ENCODE measurements around the gene TENT4B.
"Not testable (repeated sequence)": the region's sequence is repeated elsewhere in the genome, so short reads cannot be mapped to it uniquely, and the experiment has no call there.

TENT4B gene

DNA sequence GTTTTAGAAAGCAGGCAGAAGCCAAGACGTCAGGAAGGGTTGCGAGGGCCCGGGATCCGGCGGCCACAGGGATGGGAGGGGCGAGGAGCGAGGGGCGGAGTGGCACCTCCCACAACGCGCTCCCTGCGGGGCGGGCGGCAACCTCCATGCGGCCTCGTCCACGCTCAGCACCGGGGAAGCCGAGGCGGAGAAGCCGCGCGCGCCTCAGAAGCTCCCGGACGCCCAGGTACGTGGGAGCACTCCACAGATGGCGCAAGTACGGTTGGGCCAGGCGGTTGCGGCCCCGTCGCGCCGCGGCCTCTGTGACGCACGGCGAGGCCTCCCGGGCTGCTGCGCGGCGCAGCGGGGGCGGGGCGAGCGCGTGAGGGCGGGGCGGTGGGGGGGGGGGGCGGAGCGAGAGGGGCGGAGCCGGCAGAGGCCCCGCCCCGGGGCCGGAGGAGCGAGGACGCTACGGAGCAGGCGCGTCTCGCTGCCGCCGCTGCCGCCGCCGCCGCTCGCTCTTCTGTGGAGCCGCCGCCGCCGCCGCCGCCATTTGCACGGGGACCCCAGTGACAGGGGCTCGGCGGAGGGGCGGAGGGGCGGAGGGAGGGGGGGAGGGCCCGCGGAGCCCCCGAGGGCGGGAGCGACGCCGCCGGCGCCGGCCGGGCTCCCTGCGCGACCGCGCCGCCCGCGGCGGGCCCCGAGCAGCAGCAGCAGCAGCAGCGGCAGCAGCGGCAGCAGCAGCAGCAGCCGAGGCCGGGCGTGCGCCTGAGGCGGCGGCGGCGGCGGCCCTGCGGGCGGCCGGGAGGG, at the start of gene TENT4B:
TENT4B (plus strand) TSS at position 500 of the 789 bp plus-strand sequence. CDS start 316 bp downstream, outside the sequence.
- Mint-ChIP-seq H3K27me3 (ENCODE audit: low read depth) (no peaks in the 10 kb centered on the region), H3K36me3 (ENCODE audit: low read depth) (peaks cover 10% of the 10 kb centered on the region), H3K4me3 (peak within 1 kb of the TSS; percentile 93), H3K9me3 (no peaks in the 10 kb centered on the region), H3K27ac (peak within 1 kb of the TSS; percentile 98), H3K4me1 (ENCODE audit: low read depth) (peaks cover 30% of the 10 kb centered on the region)

DNA sequence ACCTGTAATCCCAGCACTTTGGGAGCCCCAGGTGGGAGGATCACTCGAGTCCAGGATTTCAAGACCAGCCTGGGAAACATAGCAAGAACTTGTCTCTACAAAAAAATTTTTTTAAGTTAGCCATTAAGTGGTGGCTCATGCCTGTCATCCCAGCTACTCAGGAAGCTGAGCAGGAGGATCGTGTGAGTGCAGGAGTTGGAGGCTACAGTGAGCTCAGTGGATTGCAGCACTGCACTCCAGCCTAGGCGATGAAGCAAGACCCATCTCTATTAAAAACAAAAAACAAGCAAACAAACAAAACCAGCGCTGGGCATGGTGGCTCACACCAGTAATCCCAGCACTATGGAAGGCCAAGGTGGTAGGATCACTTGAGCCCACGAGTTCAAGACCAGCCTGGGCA, 49.3 kb upstream of the TENT4B start:
- H3K27ac Mint-ChIP-seq = no peak overlapping the region
- H3K4me3 Mint-ChIP-seq = no peak overlapping the region
- peaks cover 37% of the 10 kb centered on the region for H3K36me3 Mint-ChIP-seq (ENCODE audit: low read depth)
- H3K27me3 Mint-ChIP-seq (ENCODE audit: low read depth) = no peaks in the 10 kb centered on the region
- H3K9me3 Mint-ChIP-seq = no peaks in the 10 kb centered on the region
- H3K4me1 Mint-ChIP-seq (ENCODE audit: low read depth) = peaks cover 15% of the 10 kb centered on the region

DNA sequence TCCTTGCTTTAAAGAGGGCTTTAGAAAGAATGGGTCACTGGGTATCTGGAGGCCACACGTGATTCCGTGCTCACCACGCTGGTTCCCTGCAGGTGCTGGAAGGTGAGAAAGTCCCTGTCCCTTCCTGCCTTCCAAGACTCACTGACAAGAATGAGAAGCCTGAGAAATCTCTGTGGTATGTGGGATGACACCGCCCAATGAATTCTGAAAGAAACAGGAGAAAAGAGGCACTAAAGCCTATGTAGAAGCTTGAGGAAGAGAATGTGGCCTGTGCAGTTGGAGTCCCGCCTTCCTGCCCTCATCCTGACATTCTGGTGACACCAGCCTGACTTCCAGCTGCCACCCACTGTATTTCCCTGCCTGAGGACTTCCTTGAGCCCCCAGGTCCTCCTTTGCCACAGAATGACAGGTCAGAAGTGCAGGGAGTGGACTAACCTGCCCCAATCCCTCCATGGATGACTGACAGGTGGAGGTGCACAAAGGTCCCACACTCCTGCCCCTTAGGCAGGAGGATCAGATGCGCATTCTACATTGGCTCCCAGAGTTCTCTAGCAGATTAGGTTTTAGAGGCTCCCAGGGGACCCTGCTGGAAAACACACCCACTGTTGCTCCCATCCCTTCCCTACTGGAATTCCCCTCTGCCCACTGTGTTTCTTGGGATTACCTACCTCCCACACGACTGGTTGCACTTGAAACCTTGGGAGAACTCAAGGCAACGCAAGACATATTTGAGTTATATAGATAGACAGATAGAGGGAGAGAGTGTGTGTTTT, 38.6 kb upstream of the TENT4B start:
- H3K9me3 Mint-ChIP-seq = no peaks in the 10 kb centered on the region
- H3K27me3 Mint-ChIP-seq (ENCODE audit: low read depth) = no peaks in the 10 kb centered on the region
- no peaks in the 10 kb centered on the region for H3K36me3 Mint-ChIP-seq (ENCODE audit: low read depth)
- no peak overlapping the region for H3K4me3 Mint-ChIP-seq
- H3K4me1 Mint-ChIP-seq (ENCODE audit: low read depth) = peaks cover 7% of the 10 kb centered on the region
- H3K27ac Mint-ChIP-seq = no peak overlapping the region

DNA sequence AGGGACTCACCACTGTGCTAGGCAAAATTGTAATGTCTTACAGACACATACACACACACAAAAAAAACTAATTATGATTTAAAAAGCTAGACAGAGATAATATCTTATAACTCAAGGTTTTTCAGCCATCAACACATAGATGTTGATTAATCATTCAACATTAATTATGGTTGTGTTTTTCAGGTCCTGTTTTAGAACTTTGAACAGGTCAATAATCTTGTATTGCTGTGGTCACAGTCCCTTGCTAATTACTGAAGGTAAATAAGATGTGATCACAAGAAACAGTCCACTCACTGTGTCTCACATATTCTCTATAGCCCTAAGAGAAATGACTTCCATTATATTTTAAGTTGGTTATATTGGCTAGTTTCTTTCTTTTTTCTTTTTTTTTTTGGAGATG, 32.4 kb upstream of the TENT4B start:
- H3K4me1 Mint-ChIP-seq (ENCODE audit: low read depth) = peaks cover 52% of the 10 kb centered on the region
- peaks cover 4% of the 10 kb centered on the region for H3K36me3 Mint-ChIP-seq (ENCODE audit: low read depth)
- no peaks in the 10 kb centered on the region for H3K27me3 Mint-ChIP-seq (ENCODE audit: low read depth)
- peaks cover 4% of the 10 kb centered on the region for H3K9me3 Mint-ChIP-seq
- H3K4me3 Mint-ChIP-seq = no peak overlapping the region
- H3K27ac Mint-ChIP-seq = peak overlapping the region; percentile 83

DNA sequence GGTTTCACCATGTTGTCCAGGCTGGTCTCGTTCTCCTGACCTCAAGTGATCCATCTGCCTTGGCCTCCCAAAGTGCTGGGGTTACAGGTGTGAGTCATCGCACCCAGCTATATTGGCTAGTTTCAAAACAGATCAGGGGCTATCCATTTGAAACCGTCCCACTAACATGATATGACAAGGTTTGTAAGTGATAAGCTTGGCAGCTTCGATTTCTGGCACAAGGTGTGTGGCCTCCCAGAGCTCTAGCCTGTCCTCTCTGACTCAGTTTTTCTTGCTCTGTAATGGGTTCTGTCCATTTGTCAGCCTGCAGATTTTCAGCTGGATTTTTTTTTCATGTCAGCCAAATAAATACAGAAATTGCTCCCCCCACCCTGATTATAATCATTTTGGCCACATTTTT, 31.8 kb upstream of the TENT4B start:
- Mint-ChIP-seq H3K27ac (peak overlapping the region; percentile 83), H3K36me3 (ENCODE audit: low read depth) (peaks cover 4% of the 10 kb centered on the region), H3K27me3 (ENCODE audit: low read depth) (no peaks in the 10 kb centered on the region), H3K4me3 (peak overlapping the region; percentile 56), H3K9me3 (peaks cover 4% of the 10 kb centered on the region), H3K4me1 (ENCODE audit: low read depth) (peaks cover 55% of the 10 kb centered on the region)

DNA sequence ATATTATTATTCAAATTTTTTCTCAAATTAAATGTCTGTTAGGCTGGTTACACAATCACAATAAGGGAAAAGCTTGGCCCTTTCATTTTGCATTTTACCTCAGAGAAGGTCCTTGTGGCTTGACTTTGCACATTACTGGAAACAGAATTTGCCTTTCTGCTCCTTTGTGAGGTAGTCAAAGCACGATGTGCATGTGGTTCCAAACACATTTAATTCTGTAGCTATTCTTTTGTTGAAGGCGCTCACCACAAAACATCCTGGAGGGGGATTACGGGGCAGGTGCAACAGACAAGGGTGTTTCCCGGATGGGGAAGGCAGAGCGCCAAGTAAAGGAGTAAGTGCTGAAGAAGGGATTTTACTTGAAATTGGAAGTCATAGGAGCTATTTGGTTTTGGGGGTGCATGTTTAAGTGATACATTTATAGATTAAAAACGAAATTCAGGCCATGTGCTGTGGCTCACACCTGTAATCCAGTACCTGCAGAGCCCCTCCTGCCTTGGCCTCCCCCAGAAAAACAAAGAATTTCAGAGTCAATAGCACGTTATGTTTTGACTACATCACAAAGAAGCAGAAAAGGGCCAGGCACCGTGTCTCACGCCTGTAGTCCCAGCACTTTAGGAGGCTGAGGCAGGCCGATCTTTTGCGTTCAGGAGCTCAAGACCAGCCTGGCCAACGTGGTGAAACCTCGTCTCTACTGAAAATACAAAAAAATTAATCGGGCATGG, 31.2 kb upstream of the TENT4B start:
- peak overlapping the region; percentile 56 for H3K4me3 Mint-ChIP-seq
- H3K9me3 Mint-ChIP-seq = peaks cover 4% of the 10 kb centered on the region
- peak overlapping the region; percentile 83 for H3K27ac Mint-ChIP-seq
- H3K36me3 Mint-ChIP-seq (ENCODE audit: low read depth) = peaks cover 4% of the 10 kb centered on the region
- H3K27me3 Mint-ChIP-seq (ENCODE audit: low read depth) = no peaks in the 10 kb centered on the region
- H3K4me1 Mint-ChIP-seq (ENCODE audit: low read depth) = peaks cover 52% of the 10 kb centered on the region

DNA sequence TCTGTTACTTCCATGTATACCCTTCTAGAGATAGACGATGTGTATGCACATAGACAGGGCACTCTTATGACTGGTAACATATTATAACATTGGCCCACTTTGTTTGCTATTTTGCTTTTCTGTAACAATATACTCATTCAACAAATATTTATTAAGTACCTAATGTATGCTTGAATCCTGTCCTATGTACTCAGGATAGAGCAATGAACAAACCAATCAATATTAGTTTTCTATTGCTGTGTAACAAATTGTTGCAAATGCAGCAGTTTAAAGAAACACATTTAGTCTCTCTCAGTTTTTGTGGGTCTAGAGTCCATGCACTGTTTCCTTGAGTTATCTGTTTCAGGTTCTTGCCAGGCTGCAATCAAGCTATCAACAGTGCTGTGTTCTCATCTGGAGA, 29.7 kb upstream of the TENT4B start:
- peaks cover 4% of the 10 kb centered on the region for H3K9me3 Mint-ChIP-seq
- H3K27ac Mint-ChIP-seq = no peak overlapping the region

DNA sequence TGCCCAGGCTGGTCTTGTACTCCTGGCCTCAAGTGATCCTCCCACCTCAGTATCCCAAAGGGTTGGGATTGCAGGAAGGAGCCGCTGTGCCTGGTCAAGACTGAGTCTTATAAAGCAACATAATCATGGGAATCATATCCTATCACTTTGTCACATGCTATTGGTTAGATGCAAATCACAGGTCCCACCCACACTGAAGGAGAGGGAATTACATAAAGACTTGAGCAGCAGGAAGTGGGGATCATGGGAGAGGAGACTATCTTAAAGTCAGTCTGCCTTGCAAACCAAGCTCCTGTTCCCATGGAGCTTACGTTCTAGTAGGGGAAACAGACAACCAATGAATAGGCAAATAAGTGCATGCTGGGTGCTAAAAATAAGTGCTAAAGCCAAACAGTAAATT, 28.3 kb upstream of the TENT4B start:
- H3K4me3 Mint-ChIP-seq = no peak overlapping the region
- peaks cover 46% of the 10 kb centered on the region for H3K4me1 Mint-ChIP-seq (ENCODE audit: low read depth)
- peaks cover 4% of the 10 kb centered on the region for H3K9me3 Mint-ChIP-seq
- no peak overlapping the region for H3K27ac Mint-ChIP-seq
- H3K27me3 Mint-ChIP-seq (ENCODE audit: low read depth) = no peaks in the 10 kb centered on the region
- H3K36me3 Mint-ChIP-seq (ENCODE audit: low read depth) = peaks cover 4% of the 10 kb centered on the region

More for the DNA sequence above, 29.7 kb upstream of the TENT4B start:
- H3K27me3 Mint-ChIP-seq (ENCODE audit: low read depth) = no peaks in the 10 kb centered on the region
- peaks cover 52% of the 10 kb centered on the region for H3K4me1 Mint-ChIP-seq (ENCODE audit: low read depth)
- H3K36me3 Mint-ChIP-seq (ENCODE audit: low read depth) = peaks cover 4% of the 10 kb centered on the region
- H3K4me3 Mint-ChIP-seq = no peak overlapping the region

DNA sequence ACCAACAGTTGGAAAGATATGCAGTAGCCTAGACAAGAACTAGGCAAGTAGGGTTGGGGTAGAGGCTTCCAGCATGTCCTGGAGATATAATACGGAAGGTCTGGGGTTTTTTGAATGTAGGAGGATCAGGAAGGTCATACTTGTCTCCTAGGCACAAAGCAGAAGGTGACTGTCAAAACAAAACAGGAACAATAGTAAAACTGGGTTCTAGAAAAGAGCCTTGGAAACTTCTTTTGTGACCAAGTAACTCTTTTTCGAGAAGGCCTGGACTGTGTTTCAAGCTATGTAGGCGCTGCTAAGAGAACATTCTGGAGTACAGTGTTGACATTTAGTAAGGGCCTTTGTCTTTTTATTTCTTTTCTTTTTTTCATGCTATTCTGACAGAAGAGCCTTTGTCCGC, 26.9 kb upstream of the TENT4B start:
- Mint-ChIP-seq H3K27me3 (ENCODE audit: low read depth) (no peaks in the 10 kb centered on the region), H3K9me3 (peaks cover 4% of the 10 kb centered on the region), H3K36me3 (ENCODE audit: low read depth) (peaks cover 4% of the 10 kb centered on the region)

DNA sequence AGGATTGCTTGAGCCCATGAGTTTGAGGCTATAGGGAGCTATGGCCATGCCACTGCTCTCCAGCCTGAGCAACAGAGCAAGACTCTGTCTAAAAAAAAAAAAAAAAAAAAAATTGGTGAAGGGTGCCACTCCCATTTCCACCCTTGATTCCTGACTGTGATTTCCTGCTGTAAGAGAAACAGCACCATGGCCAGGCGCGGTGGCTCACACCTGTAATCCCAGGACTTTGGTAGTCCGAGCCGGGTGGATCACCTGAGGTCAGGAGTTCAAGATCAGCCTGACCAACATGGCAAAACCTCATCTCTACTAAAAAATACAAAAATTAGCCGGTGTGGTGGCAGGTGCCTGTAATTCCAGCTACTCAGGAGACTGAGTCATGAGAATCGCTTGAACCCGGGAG, 20.5 kb upstream of the TENT4B start:
- not testable (repeated sequence) for H3K36me3 Mint-ChIP-seq (ENCODE audit: low read depth); H3K4me1 Mint-ChIP-seq (ENCODE audit: low read depth); H3K27ac Mint-ChIP-seq; H3K4me3 Mint-ChIP-seq; H3K27me3 Mint-ChIP-seq (ENCODE audit: low read depth); H3K9me3 Mint-ChIP-seq

More for the DNA sequence above, 26.9 kb upstream of the TENT4B start:
- no peak overlapping the region for H3K4me3 Mint-ChIP-seq
- H3K4me1 Mint-ChIP-seq (ENCODE audit: low read depth) = peaks cover 32% of the 10 kb centered on the region
- no peak overlapping the region for H3K27ac Mint-ChIP-seq

DNA sequence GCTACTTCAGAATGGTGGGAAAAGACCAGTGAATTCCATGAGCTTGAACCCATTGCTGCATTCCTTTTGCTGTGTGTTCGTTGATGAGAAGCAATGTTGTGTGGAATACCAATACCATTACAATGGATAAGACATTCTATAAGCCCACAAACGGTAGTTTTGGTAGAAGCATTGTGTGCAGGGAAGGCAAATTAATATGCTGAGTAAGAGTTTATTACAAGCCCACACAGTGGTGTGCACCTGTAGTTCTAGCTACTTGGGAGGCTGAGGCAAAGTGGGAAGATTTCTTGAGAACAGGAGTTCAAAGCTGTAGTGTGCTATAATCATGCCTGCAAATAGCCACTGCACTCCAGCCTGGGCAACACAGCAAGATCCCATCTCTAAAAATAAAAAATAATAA, 19.9 kb upstream of the TENT4B start:
- Mint-ChIP-seq H3K4me1 (ENCODE audit: low read depth) (peaks cover 4% of the 10 kb centered on the region), H3K4me3 (no peak overlapping the region), H3K36me3 (ENCODE audit: low read depth) (no peaks in the 10 kb centered on the region), H3K27me3 (ENCODE audit: low read depth) (no peaks in the 10 kb centered on the region), H3K27ac (no peak overlapping the region), H3K9me3 (no peaks in the 10 kb centered on the region)

DNA sequence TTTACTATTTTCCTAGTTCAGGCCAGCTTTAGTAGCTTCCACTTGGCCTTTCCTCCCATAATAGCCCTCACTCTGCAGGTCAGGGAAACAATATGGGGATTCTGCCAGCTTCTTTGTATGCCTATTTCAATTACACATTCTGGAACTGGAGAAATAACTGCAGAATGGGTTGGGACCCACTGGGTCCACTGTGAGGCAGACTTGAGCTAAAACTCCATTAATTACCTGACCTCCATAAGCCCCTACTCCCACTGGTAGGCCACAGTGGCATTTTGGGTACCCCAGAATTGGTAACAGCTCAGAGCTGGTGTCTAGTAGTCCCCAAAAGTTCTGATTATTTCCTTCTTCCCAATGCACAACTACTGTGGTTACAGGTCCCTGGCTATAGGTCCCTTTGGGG, 16.7 kb upstream of the TENT4B start:
- Mint-ChIP-seq H3K9me3 (no peaks in the 10 kb centered on the region), H3K27ac (no peak overlapping the region), H3K36me3 (ENCODE audit: low read depth) (no peaks in the 10 kb centered on the region), H3K27me3 (ENCODE audit: low read depth) (no peaks in the 10 kb centered on the region), H3K4me3 (no peak overlapping the region), H3K4me1 (ENCODE audit: low read depth) (peaks cover 4% of the 10 kb centered on the region)

DNA sequence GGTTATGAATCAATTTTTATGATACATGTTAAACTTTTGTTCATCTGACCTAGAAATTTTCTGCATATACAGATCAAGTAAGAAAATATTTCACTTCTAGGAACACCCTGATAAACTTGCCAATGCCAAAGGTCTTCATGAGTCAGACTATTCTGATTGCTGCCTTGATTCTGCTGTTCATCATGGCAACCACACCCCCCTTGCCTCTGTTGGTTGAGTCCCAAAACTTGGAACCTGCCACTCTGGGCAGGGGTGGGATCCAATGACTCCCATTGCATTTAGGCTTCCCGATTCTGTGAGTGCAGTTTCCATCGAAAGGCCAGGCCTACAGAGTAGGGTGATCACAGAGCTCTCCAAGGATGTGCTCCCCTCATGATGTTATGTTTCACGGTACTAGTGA, 15.8 kb upstream of the TENT4B start:
- Mint-ChIP-seq H3K27me3 (ENCODE audit: low read depth) (no peaks in the 10 kb centered on the region), H3K4me1 (ENCODE audit: low read depth) (peaks cover 4% of the 10 kb centered on the region), H3K4me3 (no peak overlapping the region), H3K9me3 (no peaks in the 10 kb centered on the region), H3K27ac (peak overlapping the region; percentile 39), H3K36me3 (ENCODE audit: low read depth) (no peaks in the 10 kb centered on the region)

DNA sequence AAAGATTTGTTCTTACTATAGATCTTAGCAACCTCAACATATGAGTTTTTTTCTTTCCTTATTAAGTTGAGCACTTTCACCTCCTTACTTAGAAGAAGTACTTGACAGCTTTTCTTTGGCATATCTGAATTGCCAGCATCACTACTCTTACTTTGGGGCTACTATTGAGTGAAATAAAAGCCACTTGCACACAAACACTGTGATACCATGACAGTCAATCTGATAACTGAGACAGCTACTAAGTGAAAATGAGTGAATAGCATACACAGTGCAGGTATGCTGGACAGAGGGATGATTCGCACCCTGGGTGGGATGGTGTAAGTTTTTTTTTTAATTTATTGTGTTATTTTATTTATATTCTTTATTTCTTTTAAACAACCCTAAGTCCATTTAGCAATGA, 13.5 kb upstream of the TENT4B start:
- Mint-ChIP-seq H3K36me3 (ENCODE audit: low read depth) (no peaks in the 10 kb centered on the region), H3K4me1 (ENCODE audit: low read depth) (peaks cover 4% of the 10 kb centered on the region), H3K27me3 (ENCODE audit: low read depth) (no peaks in the 10 kb centered on the region), H3K9me3 (no peaks in the 10 kb centered on the region), H3K27ac (no peak overlapping the region), H3K4me3 (no peak overlapping the region)
